ENCODE results near the gene DGKE. TPM values are rescaled to one million over a fixed set of nuclear protein-coding genes. Genes with fewer than 3 reads are reported as not detected.

Gene DGKE
- total RNA-seq, 2 experiments from 2014 or later: 34.2 to 35.7 TPM

DNA sequence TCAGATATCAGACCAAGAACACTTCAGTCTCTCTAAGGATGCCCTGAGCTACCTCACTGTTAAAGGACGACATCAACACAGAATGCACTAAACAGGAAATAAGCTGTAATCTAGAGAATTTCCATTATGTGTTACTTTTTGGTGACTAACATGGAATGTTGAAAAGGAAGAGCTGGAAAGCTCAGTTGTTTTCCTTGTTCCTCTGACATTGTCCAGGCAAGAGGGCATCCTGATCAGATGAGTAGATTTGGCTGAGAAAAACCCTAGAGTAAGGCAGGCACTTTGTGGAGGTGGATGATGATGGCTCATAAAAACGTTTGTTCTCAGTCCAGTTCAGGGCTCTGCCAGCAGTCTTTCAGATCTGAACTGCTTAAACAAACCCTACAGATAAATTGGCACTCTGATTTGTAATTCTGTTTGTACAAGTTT is 34.0 kb downstream of the DGKE start:
- no peak for DNase-seq
- H3K4me1 Mint-ChIP-seq: peaks cover 7% of the 10 kb centered on the region
- H3K27me3 Mint-ChIP-seq: no peaks in the 10 kb centered on the region
- ChIA-PET CTCF (interaction anchor here (0.7 to 1.3 kb wide), 2 partner anchors 48 to 367 kb away, joined by 4 read pairs; no protein-coding TSS in a partner anchor), POLR2A (interaction anchor here (1.2 kb wide), 1 partner anchor 33 kb away, joined by 3 read pairs; no protein-coding TSS in a partner anchor)
- no peak overlapping the region for H3K27ac Mint-ChIP-seq
- H3K9me3 Mint-ChIP-seq: peaks cover 3% of the 10 kb centered on the region
- no peak overlapping the region for H3K4me3 Mint-ChIP-seq
- peaks cover 44% of the 10 kb centered on the region for H3K36me3 Mint-ChIP-seq (ENCODE audit: low read depth)

DNA sequence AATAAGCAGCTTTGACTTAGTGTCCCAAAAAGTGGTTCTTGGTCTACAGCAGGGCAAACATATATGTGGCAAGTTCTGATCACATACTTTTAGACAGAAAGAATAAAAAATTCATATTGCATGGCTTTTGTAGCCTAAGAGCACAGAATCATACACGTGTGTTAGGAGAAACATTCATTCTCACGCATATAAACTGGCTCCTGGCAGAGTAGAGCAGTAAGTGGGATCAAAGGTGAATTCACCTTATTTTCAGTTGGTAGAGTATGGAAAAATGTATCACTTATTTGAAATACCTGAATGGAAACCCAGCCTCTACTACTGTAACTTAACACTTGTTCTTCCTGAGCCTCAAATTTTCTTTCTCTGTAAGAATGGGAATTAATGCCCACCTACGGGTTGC is 34.8 kb downstream of the DGKE start:
- H3K9me3 Mint-ChIP-seq: peaks cover 3% of the 10 kb centered on the region
- H3K4me1 Mint-ChIP-seq: peaks cover 7% of the 10 kb centered on the region
- no peak overlapping the region for H3K27ac Mint-ChIP-seq
- peaks cover 40% of the 10 kb centered on the region for H3K36me3 Mint-ChIP-seq (ENCODE audit: low read depth)
- no peak for DNase-seq
- no peaks in the 10 kb centered on the region for H3K27me3 Mint-ChIP-seq
- H3K4me3 Mint-ChIP-seq: no peak overlapping the region
- POLR2A ChIA-PET: interaction anchor here (0.6 kb wide), 1 partner anchor 9 kb away, joined by 3 read pairs; no protein-coding TSS in a partner anchor
- CTCF ChIA-PET: interaction anchor here (1.3 kb wide), 1 partner anchor 49 kb away, joined by 4 read pairs; no protein-coding TSS in a partner anchor

- no peak overlapping the region for H3K4me3 Mint-ChIP-seq
These were observed 36.2 kb downstream of the DGKE start for GRCh38 chr17:56870081-56870651.

DNA sequence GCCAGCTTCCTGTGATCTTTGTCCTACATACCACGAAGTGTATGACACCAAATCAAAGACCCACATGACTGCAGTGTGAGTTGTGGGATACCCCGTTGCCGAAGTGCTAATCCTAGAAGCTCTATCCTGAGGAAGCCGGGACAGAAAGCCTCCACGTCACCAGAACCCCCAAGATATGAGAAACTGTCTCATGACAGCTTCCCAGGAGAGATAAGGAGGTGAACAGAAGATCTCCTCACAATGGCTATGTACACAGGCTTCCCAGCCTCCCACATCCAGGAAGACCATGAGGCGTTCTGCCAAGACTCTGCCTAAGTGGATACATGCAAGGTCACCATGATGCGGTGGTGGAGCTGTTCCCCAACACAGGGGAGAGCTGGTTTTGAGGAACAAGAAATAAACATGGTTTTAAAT is 42.8 kb downstream of the DGKE start:
- CTCF ChIA-PET: no interaction called here
- Mint-ChIP-seq H3K9me3 (no peaks in the 10 kb centered on the region), H3K4me1 (no peaks in the 10 kb centered on the region), H3K27me3 (peaks cover 3% of the 10 kb centered on the region), H3K36me3 (ENCODE audit: low read depth) (peaks cover 1% of the 10 kb centered on the region), H3K27ac (no peak overlapping the region), H3K4me3 (no peak overlapping the region)
- no peak for DNase-seq
- POLR2A ChIA-PET: interaction anchor here (2.5 kb wide), 1 partner anchor 42 kb away, joined by 7 read pairs; the partner anchor contains the start of genes C17orf67 and DGKE

More at GRCh38 chr17:56870081-56870651, 36.2 kb downstream of the DGKE start:
- CTCF ChIA-PET: interaction anchor here (1.4 kb wide), 1 partner anchor 51 kb away, joined by 4 read pairs; no protein-coding TSS in a partner anchor
- peaks cover 7% of the 10 kb centered on the region for H3K4me1 Mint-ChIP-seq
- POLR2A ChIA-PET: interaction anchor here (0.7 to 2.5 kb wide), 5 partner anchors 9 to 50 kb away, joined by 3 to 8 read pairs (median 5); partner anchors contain the start of gene TRIM25
- H3K36me3 Mint-ChIP-seq (ENCODE audit: low read depth): peaks cover 30% of the 10 kb centered on the region
- no peaks in the 10 kb centered on the region for H3K27me3 Mint-ChIP-seq
- DNase-seq: no peak
- H3K27ac Mint-ChIP-seq: peak overlapping the region; percentile 47
- peaks cover 3% of the 10 kb centered on the region for H3K9me3 Mint-ChIP-seq

- Mint-ChIP-seq H3K36me3 (ENCODE audit: low read depth) (peaks cover 6% of the 10 kb centered on the region), H3K27ac (no peak overlapping the region), H3K27me3 (peaks cover 3% of the 10 kb centered on the region), H3K9me3 (no peaks in the 10 kb centered on the region), H3K4me3 (no peak overlapping the region), H3K4me1 (no peaks in the 10 kb centered on the region)
- ChIA-PET POLR2A (interaction anchor here (1.3 kb wide), 2 partner anchors 29 to 35 kb away, joined by 3 read pairs; partner anchors contain the start of gene TRIM25), CTCF (no interaction called here)
- no peak for DNase-seq
These were observed 45.3 kb downstream of the DGKE start for GRCh38 chr17:56879280-56879679.

DNA sequence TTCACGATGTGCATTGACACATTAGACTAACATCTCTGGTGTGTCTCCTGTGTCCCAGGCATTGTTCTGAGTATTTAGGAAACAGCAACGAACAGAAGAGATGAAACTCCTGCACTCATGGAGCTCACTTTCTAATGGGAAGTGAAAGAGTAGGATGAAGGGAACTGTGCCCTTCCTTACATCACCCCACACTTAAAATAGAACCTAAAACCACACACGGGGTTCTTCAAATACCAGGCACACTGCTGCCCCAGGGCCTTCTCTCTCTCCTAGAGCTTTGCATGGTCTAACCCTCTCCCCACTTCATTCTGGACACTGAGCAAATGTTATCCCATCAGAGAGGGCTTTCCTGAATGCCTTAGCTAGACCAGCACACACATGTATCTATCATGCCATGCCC is 46.2 kb downstream of the DGKE start:
- no peaks in the 10 kb centered on the region for H3K9me3 Mint-ChIP-seq
- POLR2A ChIA-PET: interaction anchor here (1.3 kb wide), 1 partner anchor 34 kb away, joined by 3 read pairs; the partner anchor contains the start of gene TRIM25
- peaks cover 3% of the 10 kb centered on the region for H3K27me3 Mint-ChIP-seq
- DNase-seq: no peak
- no peaks in the 10 kb centered on the region for H3K4me1 Mint-ChIP-seq
- H3K36me3 Mint-ChIP-seq (ENCODE audit: low read depth): peaks cover 11% of the 10 kb centered on the region
- CTCF ChIA-PET: interaction anchor here (0.6 kb wide), 1 partner anchor 9 kb away, joined by 3 read pairs; no protein-coding TSS in a partner anchor
- no peak overlapping the region for H3K4me3 Mint-ChIP-seq
- H3K27ac Mint-ChIP-seq: no peak overlapping the region

DNA sequence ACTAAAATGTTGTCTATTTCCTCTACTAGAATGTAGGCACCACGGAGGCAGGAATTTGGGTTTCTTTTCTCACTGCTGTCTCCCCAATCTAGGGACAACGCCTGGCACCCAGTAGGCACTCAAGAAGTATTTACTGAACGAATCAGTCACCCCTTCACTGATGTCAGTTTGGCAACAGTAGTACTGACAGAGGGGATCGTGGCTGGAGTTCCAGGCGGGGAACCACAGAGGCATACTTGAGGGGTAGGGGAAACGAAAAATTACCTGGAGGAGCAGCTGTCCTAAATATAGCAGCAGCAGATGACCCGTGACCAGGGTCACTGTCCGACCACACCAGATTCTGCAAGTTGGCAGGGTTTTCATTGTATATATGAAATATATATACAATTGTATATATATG is 46.6 kb downstream of the DGKE start:
- Mint-ChIP-seq H3K27me3 (peaks cover 3% of the 10 kb centered on the region), H3K36me3 (ENCODE audit: low read depth) (peaks cover 16% of the 10 kb centered on the region), H3K4me3 (no peak overlapping the region), H3K9me3 (no peaks in the 10 kb centered on the region), H3K4me1 (peaks cover 2% of the 10 kb centered on the region), H3K27ac (no peak overlapping the region)
- ChIA-PET POLR2A (no interaction called here), CTCF (interaction anchor here (0.6 kb wide), 1 partner anchor 9 kb away, joined by 3 read pairs; no protein-coding TSS in a partner anchor)
- no peak for DNase-seq

DNA sequence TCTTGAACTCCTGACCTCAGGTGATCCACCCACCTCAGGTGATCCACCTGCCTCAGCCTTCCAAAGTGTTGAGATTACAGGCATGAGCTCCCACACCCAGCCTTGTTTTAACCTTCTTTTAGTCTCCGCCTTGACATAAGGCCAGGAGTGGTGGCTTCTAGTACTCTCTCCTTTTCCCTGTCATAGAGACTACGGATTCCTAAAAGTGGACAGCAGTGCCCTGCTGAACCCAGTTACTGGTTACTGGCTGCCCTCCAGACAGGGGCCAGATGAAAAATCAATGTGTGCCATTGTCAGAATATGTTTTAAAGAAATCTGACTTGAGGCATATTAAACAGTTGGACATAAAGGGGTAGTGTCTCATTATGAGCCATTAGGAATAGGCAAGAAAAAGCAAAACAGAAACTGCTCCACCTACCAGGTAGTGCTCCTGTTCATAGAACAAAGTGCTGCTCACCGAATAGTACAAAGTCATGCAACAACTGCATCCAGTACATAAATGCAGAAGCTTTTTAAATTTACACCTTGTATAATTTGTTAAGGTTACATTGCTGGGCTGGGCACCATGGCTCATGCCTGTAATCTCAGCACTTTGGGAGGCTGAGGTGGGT is 47.8 kb downstream of the DGKE start:
- Mint-ChIP-seq H3K9me3 (no peaks in the 10 kb centered on the region), H3K27ac (peak overlapping the region; percentile 3), H3K4me1 (peaks cover 4% of the 10 kb centered on the region), H3K27me3 (no peaks in the 10 kb centered on the region), H3K36me3 (ENCODE audit: low read depth) (peaks cover 24% of the 10 kb centered on the region), H3K4me3 (no peak overlapping the region)
- no peak for DNase-seq
- ChIA-PET CTCF (no interaction called here), POLR2A (interaction anchor here (1.3 kb wide), 1 partner anchor 11 kb away, joined by 5 read pairs; no protein-coding TSS in a partner anchor)

DNA sequence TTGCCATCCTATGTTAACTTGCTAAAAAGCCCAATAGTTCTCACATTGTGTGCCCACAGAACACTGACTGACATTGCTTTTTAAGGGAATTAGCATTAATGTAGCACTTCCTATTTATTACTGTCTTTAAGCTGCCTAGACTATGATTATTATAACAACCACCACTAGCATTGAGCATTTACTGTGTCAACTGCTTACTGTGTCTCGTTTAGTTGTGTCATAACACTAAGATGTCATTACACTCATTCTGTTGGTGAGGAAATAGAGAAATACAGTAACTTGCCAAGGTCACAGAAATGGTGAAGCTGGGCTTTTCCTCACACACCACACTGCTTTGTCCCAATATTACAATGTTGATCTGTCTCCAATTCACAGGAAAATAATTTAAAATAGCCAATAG is 49.7 kb downstream of the DGKE start:
- H3K27ac Mint-ChIP-seq: no peak overlapping the region
- peaks cover 42% of the 10 kb centered on the region for H3K36me3 Mint-ChIP-seq (ENCODE audit: low read depth)
- no peak overlapping the region for H3K4me3 Mint-ChIP-seq
- POLR2A ChIA-PET: interaction anchor here (0.6 kb wide), 1 partner anchor 29 kb away, joined by 3 read pairs; no protein-coding TSS in a partner anchor
- CTCF ChIA-PET: no interaction called here
- H3K9me3 Mint-ChIP-seq: peaks cover 5% of the 10 kb centered on the region
- H3K27me3 Mint-ChIP-seq: no peaks in the 10 kb centered on the region
- H3K4me1 Mint-ChIP-seq: peaks cover 4% of the 10 kb centered on the region
- no peak for DNase-seq

GRCh38 chr17:56884483-56885311 is 50.7 kb downstream of the DGKE start:
- ChIA-PET CTCF (no interaction called here), POLR2A (interaction anchor here (1.3 to 2.1 kb wide), 2 partner anchors 13 to 42 kb away, joined by 3 to 6 read pairs; no protein-coding TSS in a partner anchor)
- H3K27ac Mint-ChIP-seq: no peak overlapping the region
- H3K9me3 Mint-ChIP-seq: peaks cover 5% of the 10 kb centered on the region
- H3K4me3 Mint-ChIP-seq: no peak overlapping the region
- peaks cover 53% of the 10 kb centered on the region for H3K36me3 Mint-ChIP-seq (ENCODE audit: low read depth)
- no peaks in the 10 kb centered on the region for H3K27me3 Mint-ChIP-seq
- no peak for DNase-seq
- H3K4me1 Mint-ChIP-seq: peaks cover 4% of the 10 kb centered on the region

DNA sequence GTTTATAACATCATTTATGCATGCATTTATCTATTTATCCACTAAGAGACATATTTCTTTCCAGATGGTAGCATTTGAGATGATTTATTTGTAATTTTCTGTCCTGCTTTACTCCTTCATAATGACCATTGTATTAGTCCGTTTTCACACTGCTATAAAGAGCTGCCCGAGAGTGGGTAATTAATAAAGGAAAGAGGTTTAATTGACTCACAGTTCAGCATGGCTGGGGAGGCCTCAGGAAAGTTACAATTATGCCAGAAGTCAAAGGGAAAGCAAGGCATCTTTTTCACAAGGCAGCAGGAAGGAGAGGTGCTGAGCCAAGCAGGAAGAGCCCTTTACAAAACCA is 51.3 kb downstream of the DGKE start:
- no peak for DNase-seq
- H3K36me3 Mint-ChIP-seq (ENCODE audit: low read depth): peaks cover 59% of the 10 kb centered on the region
- H3K9me3 Mint-ChIP-seq: peaks cover 5% of the 10 kb centered on the region
- H3K4me3 Mint-ChIP-seq: no peak overlapping the region
- ChIA-PET CTCF (no interaction called here), POLR2A (interaction anchor here (1.3 to 2.1 kb wide), 2 partner anchors 13 to 42 kb away, joined by 3 to 6 read pairs; no protein-coding TSS in a partner anchor)
- peaks cover 4% of the 10 kb centered on the region for H3K4me1 Mint-ChIP-seq
- H3K27me3 Mint-ChIP-seq: no peaks in the 10 kb centered on the region
- H3K27ac Mint-ChIP-seq: no peak overlapping the region

DNA sequence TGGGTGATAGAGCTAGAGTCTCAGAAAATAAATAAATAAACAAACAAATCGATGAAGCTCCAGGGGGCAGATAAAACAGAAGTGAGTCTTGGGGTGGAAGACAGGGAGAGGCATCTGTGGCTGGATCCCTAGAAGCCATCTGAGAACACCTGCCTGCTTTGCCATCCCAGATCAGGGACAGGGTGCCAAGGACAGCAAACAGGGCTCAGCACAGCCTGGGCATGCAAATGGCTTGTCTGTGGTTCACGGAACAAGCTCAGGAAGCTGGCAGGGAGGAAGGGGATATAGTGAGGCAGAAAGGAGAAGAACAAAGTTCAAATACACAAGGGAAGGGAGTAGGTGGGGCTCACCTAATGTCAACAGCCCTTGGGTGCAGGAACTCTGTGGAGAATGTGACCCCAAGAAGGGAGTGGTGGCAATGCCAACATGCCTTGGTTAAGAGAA is 52.4 kb downstream of the DGKE start:
- Mint-ChIP-seq H3K27ac (peak overlapping the region; percentile 41), H3K9me3 (peaks cover 5% of the 10 kb centered on the region), H3K36me3 (ENCODE audit: low read depth) (peaks cover 69% of the 10 kb centered on the region), H3K27me3 (no peaks in the 10 kb centered on the region), H3K4me1 (peaks cover 4% of the 10 kb centered on the region), H3K4me3 (no peak overlapping the region)
- no peak for DNase-seq
- ChIA-PET POLR2A (no interaction called here), CTCF (no interaction called here)

Data from activated CD4-positive, alpha-beta memory T cell treated with anti-CD3 and anti-CD28 coated beads, Interleukin-2, amount 10 ng/mL, durations not matched to agents 7 days and 5 days (primary cell).